ENCODE measurements around the gene MNDA. TPM values are rescaled to one million over a fixed set of nuclear protein-coding genes. Genes with fewer than 3 reads are reported as not detected.

MNDA gene
- total and polyA plus RNA-seq, 4 donors = 3.7 to 16.6 (median 4.3) TPM

DNA sequence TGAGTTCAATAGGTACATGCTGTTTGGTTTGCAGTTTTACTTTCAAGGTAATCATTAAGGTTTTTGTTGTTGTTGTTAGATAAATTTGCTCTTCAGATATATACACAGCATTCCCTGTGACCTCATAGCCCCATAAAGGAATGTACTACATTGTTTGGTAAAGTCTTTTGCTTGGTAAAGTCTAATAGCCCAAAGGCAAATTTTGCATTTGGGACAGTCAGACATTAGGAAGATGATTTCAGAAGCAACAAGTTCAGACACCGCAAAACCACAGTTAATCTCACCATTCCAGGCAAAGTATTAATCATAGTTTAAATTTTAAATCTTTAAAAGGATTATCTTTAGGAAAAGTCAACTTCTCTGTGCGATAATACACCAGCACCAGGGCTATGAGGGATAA is 67.6 kb downstream of the MNDA start (continued):
- TF ChIP-seq, protein P1, sequence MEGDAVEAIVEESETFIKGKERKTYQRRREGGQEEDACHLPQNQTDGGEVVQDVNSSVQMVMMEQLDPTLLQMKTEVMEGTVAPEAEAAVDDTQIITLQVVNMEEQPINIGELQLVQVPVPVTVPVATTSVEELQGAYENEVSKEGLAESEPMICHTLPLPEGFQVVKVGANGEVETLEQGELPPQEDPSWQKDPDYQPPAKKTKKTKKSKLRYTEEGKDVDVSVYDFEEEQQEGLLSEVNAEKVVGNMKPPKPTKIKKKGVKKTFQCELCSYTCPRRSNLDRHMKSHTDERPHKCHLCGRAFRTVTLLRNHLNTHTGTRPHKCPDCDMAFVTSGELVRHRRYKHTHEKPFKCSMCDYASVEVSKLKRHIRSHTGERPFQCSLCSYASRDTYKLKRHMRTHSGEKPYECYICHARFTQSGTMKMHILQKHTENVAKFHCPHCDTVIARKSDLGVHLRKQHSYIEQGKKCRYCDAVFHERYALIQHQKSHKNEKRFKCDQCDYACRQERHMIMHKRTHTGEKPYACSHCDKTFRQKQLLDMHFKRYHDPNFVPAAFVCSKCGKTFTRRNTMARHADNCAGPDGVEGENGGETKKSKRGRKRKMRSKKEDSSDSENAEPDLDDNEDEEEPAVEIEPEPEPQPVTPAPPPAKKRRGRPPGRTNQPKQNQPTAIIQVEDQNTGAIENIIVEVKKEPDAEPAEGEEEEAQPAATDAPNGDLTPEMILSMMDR (IDR thresholded peaks at IDR 0.05; ENCODE audit: low read depth, low read length, missing input control) = no peak

Small RNAs within 50 kb of the gene (small RNA-seq; reads per million reads assigned to genes)
- gene OR2AQ1P = not detected

Other genes starting within 250 kb of the MNDA start
- gene OR10Z1, start 226.1 kb upstream of the MNDA start, total RNA-seq = not detected
- gene OR10Z1, start 226.1 kb upstream of the MNDA start, polyA plus RNA-seq = not detected
- 100 to 1,000 TPM in 1 of 2 donors, under 1 TPM in 1; 0.08 to 542 TPM for gene SPTA1, start 144.6 kb upstream of the MNDA start, total RNA-seq
- under 1 TPM in 1 of 2 donors, not detected in 1; 0.08 TPM for gene SPTA1, start 144.6 kb upstream of the MNDA start, polyA plus RNA-seq
- not detected for gene OR6K2, start 130.7 kb upstream of the MNDA start, total RNA-seq
- not detected for gene OR6K2, start 130.7 kb upstream of the MNDA start, polyA plus RNA-seq
- gene OR6K3, start 110.6 kb upstream of the MNDA start, total RNA-seq = under 1 TPM in 1 of 2 donors, not detected in 1; 0.19 TPM
- not detected for gene OR6K3, start 110.6 kb upstream of the MNDA start, polyA plus RNA-seq
- gene OR6K6, start 76.6 kb upstream of the MNDA start, total RNA-seq = not detected
- not detected for gene OR6K6, start 76.6 kb upstream of the MNDA start, polyA plus RNA-seq
- not detected for gene OR6N1, start 59.2 kb upstream of the MNDA start, total RNA-seq
- gene OR6N1, start 59.2 kb upstream of the MNDA start, polyA plus RNA-seq = not detected
- not detected for gene OR6N2, start 50.1 kb upstream of the MNDA start, total RNA-seq
- not detected for gene OR6N2, start 50.1 kb upstream of the MNDA start, polyA plus RNA-seq
- gene PYHIN1, start 100.2 kb downstream of the MNDA start, total RNA-seq = 1 to 10 TPM in 1 of 2 donors, under 1 TPM in 1; 0.61 to 1.3 TPM
- gene PYHIN1, start 100.2 kb downstream of the MNDA start, polyA plus RNA-seq = under 1 TPM; 0.32 to 0.88 TPM
- 10 to 100 TPM in 1 of 2 donors, 1 to 10 TPM in 1; 8.5 to 10.3 TPM for gene IFI16, start 178.6 kb downstream of the MNDA start, total RNA-seq
- 1 to 10 TPM; 7.9 to 9.5 TPM for gene IFI16, start 178.6 kb downstream of the MNDA start, polyA plus RNA-seq
- gene AIM2, start 245.4 kb downstream of the MNDA start, total RNA-seq = under 1 TPM; 0.28 to 0.42 TPM
- gene AIM2, start 245.4 kb downstream of the MNDA start, polyA plus RNA-seq = under 1 TPM; 0.28 to 0.33 TPM

All from liver (tissue), 6 donors.